HepG2 (cell line): ENCODE results near the gene SPCS2. TPM values are rescaled to one million over a fixed set of nuclear protein-coding genes. Genes with fewer than 3 reads are reported as not detected.

Experiments used
- ATAC-seq: fragments of 200-7000 bp; cut with Tn5 transposase; 3 replicates; pipeline ENCODE4 v1.9.1; 2020; ENCODE audit warnings: mild to moderate bottlenecking, moderate library complexity
- BruUV-seq: library from RNA; stranded (reverse); fragments of 400-500 nt; replicated peaks from 2 replicates; lab custom pipeline; 2021; lab: Mats Ljungman, UMichigan
- CTCF ChIA-PET: fragments of 300-600 bp; formaldehyde crosslinking; extraction: SDS; loops from one replicate; lab custom pipeline; 2021; ENCODE audit warnings: low total read pairs, inconsistent platforms, low intra/inter-chr PET ratio; lab: Yijun Ruan, JAX
- POLR2A ChIA-PET: fragments of 350-600 bp; sonication (Branson Sonifier 250); formaldehyde crosslinking; loops from one replicate; lab custom pipeline; 2020; ENCODE audit warnings: antibody characterized with exemption, inconsistent platforms; lab: Yijun Ruan, JAX
- DNase-seq: peaks from one replicate; pipeline ENCODE4 v3.0.0-alpha.2; 2015; ENCODE audit warnings: low spot score
- FAIRE-seq: peaks from 3 replicates; lab custom pipeline; 2011; peaks lifted over from hg19 to GRCh38; lab: Jason Lieb, UNC
- H2AFZ ChIP-seq: one replicate; pipeline ENCODE4 v1.6.1; 2011; ENCODE audit warnings: low read length, inconsistent platforms
- H3K27ac ChIP-seq: fragments of 300-600 bp; 3 replicates; pipeline ENCODE4 v1.8.0; 2011; ENCODE audit warnings: mixed run types, mild to moderate bottlenecking, mixed read lengths, low read length, inconsistent platforms; ENCODE audit not compliant: insufficient read depth; ENCODE audit errors: extremely low read length
- H3K27me3 ChIP-seq, 2 experiments: fragments of 200-600 bp in 1 of 2; 2 replicates in 1 of 2; 3 replicates in 1 of 2; pipeline versions ENCODE4 v1.6.0 to v1.8.0; 2011; ENCODE audit warnings: low read length in 2 of 2, mild to moderate bottlenecking in 2 of 2, moderate library complexity in 2 of 2, inconsistent platforms in 1 of 2; ENCODE audit not compliant: insufficient read depth in 2 of 2, control insufficient read depth in 1 of 2
- H3K36me3 ChIP-seq, 2 experiments: fragments of 200-600 bp in 1 of 2; replicated peaks in 1 of 2; 2 replicates in 1 of 2; 3 replicates in 1 of 2; pipeline versions ENCODE4 v1.5.1 to v1.8.0; 2011; ENCODE audit warnings: low read length in 2 of 2, inconsistent platforms in 1 of 2; ENCODE audit not compliant: insufficient read depth in 2 of 2, control insufficient read depth in 1 of 2
- H3K4me1 ChIP-seq: 2 replicates; pipeline ENCODE4 v1.5.1; 2012; ENCODE audit warnings: low read length, inconsistent platforms; ENCODE audit not compliant: insufficient read depth
- H3K4me2 ChIP-seq: 2 replicates; pipeline ENCODE4 v1.6.0; 2011; ENCODE audit warnings: low read depth, low read length, inconsistent platforms
- H3K4me3 ChIP-seq, 3 experiments: fragments of 200-600 bp in 1 of 3; sonication (generic), shearing (Covaris generic) in 1 of 3; replicated peaks in 1 of 3; 2 replicates each; pipeline ENCODE4 v1.5.1; 2011 to 2016; ENCODE audit warnings: low read length in 3 of 3, inconsistent platforms in 2 of 3, low read depth in 2 of 3, mild to moderate bottlenecking in 2 of 3, control low read depth in 1 of 3, mixed read lengths in 1 of 3; ENCODE audit not compliant: insufficient read depth in 1 of 3
- H3K79me2 ChIP-seq: one replicate; pipeline ENCODE4 v1.6.1; 2011; ENCODE audit warnings: low read length, inconsistent platforms; ENCODE audit not compliant: insufficient read depth
- H3K9ac ChIP-seq: 2 replicates; pipeline ENCODE4 v1.6.0; 2011; ENCODE audit warnings: mild to moderate bottlenecking, low read depth, low read length, inconsistent platforms; ENCODE audit not compliant: insufficient read depth
- H3K9me3 ChIP-seq: 2 replicates; pipeline ENCODE4 v1.5.1; 2012; ENCODE audit warnings: mild to moderate bottlenecking, low read length
- H4K20me1 ChIP-seq: 2 replicates; pipeline ENCODE4 v1.6.0; 2011; ENCODE audit warnings: inconsistent platforms, mild to moderate bottlenecking, low read length, moderate library complexity; ENCODE audit not compliant: insufficient read depth
- BORCS8-MEF2B ChIP-seq: sonication (generic); formaldehyde crosslinking; IDR thresholded peaks from 2 replicates; pipeline ENCODE4 v1.8.0; 2022; ENCODE audit warnings: mild to moderate bottlenecking, missing genetic modification reagents
- DDIT3 ChIP-seq: sonication (generic); formaldehyde crosslinking; IDR thresholded peaks from 2 replicates; pipeline ENCODE4 v1.4.0; 2020; ENCODE audit warnings: mild to moderate bottlenecking, missing genetic modification reagents
- ERF ChIP-seq: IDR thresholded peaks from 2 replicates; pipeline ENCODE4 v1.6.1; 2018; ENCODE audit warnings: missing biosample characterization, missing genetic modification reagents
- HOXA5 ChIP-seq: sonication (generic); formaldehyde crosslinking; IDR thresholded peaks from 2 replicates; pipeline ENCODE4 v1.4.0; 2020; ENCODE audit warnings: missing genetic modification reagents
- KDM3A ChIP-seq: IDR thresholded peaks from 2 replicates; pipeline ENCODE4 v1.6.1; 2018; ENCODE audit warnings: low read depth, missing compliant biosample characterization
- KLF12 ChIP-seq: sonication (generic); formaldehyde crosslinking; IDR thresholded peaks from 2 replicates; pipeline ENCODE4 v1.4.0; 2020; ENCODE audit warnings: missing genetic modification reagents, borderline replicate concordance
- NCOA1 ChIP-seq: sonication (generic); formaldehyde crosslinking; IDR thresholded peaks from 2 replicates; pipeline ENCODE4 v1.9.0; 2021; ENCODE audit warnings: missing genetic modification reagents
- PRDM15 ChIP-seq: sonication (generic); formaldehyde crosslinking; IDR thresholded peaks from 2 replicates; pipeline ENCODE4 v1.4.0; 2020; ENCODE audit warnings: missing genetic modification reagents
- SETDB1 ChIP-seq: sonication (generic); formaldehyde crosslinking; IDR thresholded peaks from 2 replicates; pipeline ENCODE4 v1.5.1; 2020; ENCODE audit warnings: missing genetic modification reagents, mild to moderate bottlenecking, borderline replicate concordance
- YEATS4 ChIP-seq: sonication (generic); formaldehyde crosslinking; IDR thresholded peaks from 2 replicates; pipeline ENCODE4 v1.4.0; 2020; ENCODE audit warnings: missing genetic modification reagents, borderline replicate concordance
- ZGPAT ChIP-seq: IDR thresholded peaks from 2 replicates; pipeline ENCODE4 v1.6.1; 2016; ENCODE audit warnings: mild to moderate bottlenecking
- ZNF253 ChIP-seq: sonication (generic); formaldehyde crosslinking; IDR thresholded peaks from 2 replicates; pipeline ENCODE4 v1.8.0; 2022; ENCODE audit warnings: mild to moderate bottlenecking, missing genetic modification reagents, borderline replicate concordance
- ZNF468 ChIP-seq: sonication (generic); formaldehyde crosslinking; IDR thresholded peaks from 2 replicates; pipeline ENCODE4 v1.8.0; 2022; ENCODE audit warnings: mild to moderate bottlenecking, moderate library complexity, missing genetic modification reagents
- ZNF501 ChIP-seq: sonication (generic); formaldehyde crosslinking; IDR thresholded peaks from 2 replicates; pipeline ENCODE4 v1.5.1; 2020; ENCODE audit warnings: mild to moderate bottlenecking, moderate library complexity, missing genetic modification reagents
- ZNF605 ChIP-seq: sonication (generic); formaldehyde crosslinking; IDR thresholded peaks from 2 replicates; pipeline ENCODE4 v1.8.0; 2022; ENCODE audit warnings: mild to moderate bottlenecking, missing genetic modification reagents
- ZNF800 ChIP-seq: sonication (generic); formaldehyde crosslinking; IDR thresholded peaks from 2 replicates; pipeline ENCODE4 v1.4.0; 2020; ENCODE audit warnings: missing genetic modification reagents
- WGBS: methylation state at CpG from one replicate; pipeline ENCODE4 v1.1.6; 2017; ENCODE audit warnings: low lambda C conversion rate; 5-methylcytosine and 5-hydroxymethylcytosine counted together
- in situ Hi-C: cut with HindIII; loops from 2 replicates; pipeline ENCODE4 v1.10.0; 2017; ENCODE audit warnings: low pct_unique_long_range_greater_than_20kb; ENCODE audit not compliant: extremely low pct_ligation_motif_present
- intact Hi-C: fragments of 100-400 bp; cut with micrococcal nuclease; formaldehyde crosslinking; loops from one replicate; pipeline ENCODE4 v1.10.0; 2022; ENCODE audit not compliant: unreplicated experiment
- polyA plus RNA-seq, 8 experiments: library from polyadenylated mRNA; depleted of rRNA in 3 of 8; stranded (reverse) in 7 of 8; unstranded in 1 of 8; fragments of >200 nt; fragmentation: Illumina TruSeq in 4 of 8; extraction: Trizol in 4 of 8; gene quantifications; 2 replicates each; pipeline versions ENCODE4 v1.2.1 to v1.2.3, GENCODE V29; 2011 to 2016; ENCODE audit warnings: low read depth in 4 of 8, missing spikeins in 1 of 8, mixed read lengths in 1 of 8; ENCODE audit not compliant: insufficient read depth in 1 of 8
- total RNA-seq, 5 experiments: library from RNA; depleted of rRNA; stranded (reverse); fragments of >200 nt; fragmentation: Illumina TruSeq; extraction: Trizol; gene quantifications; 2 replicates each; pipeline ENCODE4 v1.2.3, GENCODE V29; 2016; ENCODE audit warnings: low read depth in 1 of 5

SPCS2 gene
- total and polyA plus RNA-seq, 2 of the 13 experiments (the other 11 are each of a cell fraction or from before 2014, with no cell fraction given): 87.3 to 142 TPM

GRCh38 chr11:74989260-74989638 is 40.2 kb downstream of the SPCS2 start:
- no peak for FAIRE-seq

More at GRCh38 chr11:74989260-74989638, 40.2 kb downstream of the SPCS2 start:
- in situ Hi-C loops: no loop called here
- H3K36me3 ChIP-seq: peaks cover 0 to under 1% of the 10 kb centered on the region in 2 experiments; a peak in 1 of 5 replicates
- peaks cover 21% of the 10 kb centered on the region for H3K79me2 ChIP-seq
- H2AFZ ChIP-seq: peak overlapping the region; percentile 66
- H3K27me3 ChIP-seq: no peaks in the 10 kb centered on the region
- no peak for DNase-seq
- H4K20me1 ChIP-seq: no peaks in the 10 kb centered on the region
- BruUV-seq: no TSS peak
- TF ChIP-seq ZNF468 (CRISPR knock-in tag) (0 out of 2 replicates have a peak, but pooled peaks have one; percentile 19), ERF (CRISPR knock-in tag) (no peak), YEATS4 (CRISPR knock-in tag) (0 out of 2 replicates have a peak, but pooled peaks have one; percentile 9), ZNF800 (CRISPR knock-in tag) (0 out of 2 replicates have a peak, but pooled peaks have one; percentile 43), ZNF501 (CRISPR knock-in tag) (peak; percentile 12), PRDM15 (CRISPR knock-in tag) (no peak), HOXA5 (CRISPR knock-in tag) (peak; percentile 1; the same call in 1 of the 2 replicates), ZNF253 (CRISPR knock-in tag) (0 out of 2 replicates have a peak, but pooled peaks have one; percentile 23), DDIT3 (CRISPR knock-in tag) (peak; percentile 46; the same call in 1 of the 2 replicates), ZGPAT (CRISPR knock-in tag) (0 out of 2 replicates have a peak, but pooled peaks have one; percentile 1), KDM3A (CRISPR knock-in tag) (no peak), KLF12 (no peak), BORCS8-MEF2B (peak; percentile 12; the same call in 1 of the 2 replicates), NCOA1 (CRISPR knock-in tag) (no peak), SETDB1 (CRISPR knock-in tag) (no peak), ZNF605 (peak; percentile 5; the same call in 1 of the 2 replicates)
- H3K4me1 ChIP-seq: peaks cover 33% of the 10 kb centered on the region
- CTCF ChIA-PET: no interaction called here
- peak overlapping the region; percentile 76 to 78 (median 78) for H3K4me3 ChIP-seq
- H3K9ac ChIP-seq: peak overlapping the region; percentile 83
- 1% methylated on average over 8 of the region's 8 CpGs for WGBS
- POLR2A ChIA-PET: interaction anchor here (0.8 to 1.8 kb wide), 10 partner anchors 9 to 818 kb away, joined by 3 to 8 read pairs (median 4); partner anchors contain the start of genes C2CD3, PPME1, SPCS2 and XRRA1
- no peaks in the 10 kb centered on the region for H3K9me3 ChIP-seq
- peak overlapping the region; percentile 73 for H3K4me2 ChIP-seq
- intact Hi-C loops: no loop called here
- peak; percentile 19 for ATAC-seq
- peak overlapping the region; percentile 77 for H3K27ac ChIP-seq
